Upper lobe of left lung (tissue), 4 donors: ENCODE measurements around the gene OTUD3.

Experiments used
- EP300 ChIP-seq, 4 donors: sonication (generic); formaldehyde crosslinking; IDR thresholded peaks; one replicate each; pipeline ENCODE4 v1.5.1; 2017; ENCODE audit warnings: antibody characterized with exemption in 4 of 4, control low read depth in 2 of 4
- POLR2A ChIP-seq, 4 donors: fragments of 450-650 bp; IDR thresholded peaks; one replicate each; pipeline ENCODE4 v1.5.1; 2016 to 2017; ENCODE audit warnings: antibody characterized with exemption in 4 of 4, mild to moderate bottlenecking in 2 of 4
- POLR2AphosphoS5 ChIP-seq, 2 donors: sonication (generic); formaldehyde crosslinking; IDR thresholded peaks; one replicate each; pipeline ENCODE4 v1.5.1; 2017; ENCODE audit warnings: antibody characterized with exemption in 2 of 2
- TF ChIP-seq, protein P1 (sequence below), 6 experiments: fragments of 450-650 bp in 4 of 6; fragments of 200-600 bp in 2 of 6; sonication (generic) in 2 of 6; IDR thresholded peaks; one replicate each; pipeline ENCODE4 v1.5.1; 2016 to 2019; ENCODE audit warnings: antibody characterized with exemption in 6 of 6

DNA sequence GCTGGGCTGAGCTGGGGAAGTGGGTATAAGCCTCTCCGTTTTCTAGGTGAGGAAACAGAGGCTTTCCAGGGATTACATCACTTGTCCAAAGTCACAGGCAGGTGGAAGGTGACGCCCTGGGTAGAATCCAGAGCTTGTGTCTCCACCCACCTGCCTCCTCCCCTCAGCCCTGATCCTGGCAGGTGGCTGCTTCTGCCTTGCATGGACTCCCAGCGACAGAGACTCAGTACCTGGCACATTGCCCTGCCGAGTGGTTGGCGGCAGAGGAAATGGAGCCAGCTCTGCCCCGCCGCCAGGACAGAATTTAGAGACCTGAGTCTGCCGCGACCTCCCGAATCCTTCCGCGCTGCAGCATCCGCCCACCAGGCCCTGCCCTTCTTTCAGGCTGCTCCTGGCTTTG, 39.1 kb downstream of the OTUD3 start:
- TF ChIP-seq, protein P1, sequence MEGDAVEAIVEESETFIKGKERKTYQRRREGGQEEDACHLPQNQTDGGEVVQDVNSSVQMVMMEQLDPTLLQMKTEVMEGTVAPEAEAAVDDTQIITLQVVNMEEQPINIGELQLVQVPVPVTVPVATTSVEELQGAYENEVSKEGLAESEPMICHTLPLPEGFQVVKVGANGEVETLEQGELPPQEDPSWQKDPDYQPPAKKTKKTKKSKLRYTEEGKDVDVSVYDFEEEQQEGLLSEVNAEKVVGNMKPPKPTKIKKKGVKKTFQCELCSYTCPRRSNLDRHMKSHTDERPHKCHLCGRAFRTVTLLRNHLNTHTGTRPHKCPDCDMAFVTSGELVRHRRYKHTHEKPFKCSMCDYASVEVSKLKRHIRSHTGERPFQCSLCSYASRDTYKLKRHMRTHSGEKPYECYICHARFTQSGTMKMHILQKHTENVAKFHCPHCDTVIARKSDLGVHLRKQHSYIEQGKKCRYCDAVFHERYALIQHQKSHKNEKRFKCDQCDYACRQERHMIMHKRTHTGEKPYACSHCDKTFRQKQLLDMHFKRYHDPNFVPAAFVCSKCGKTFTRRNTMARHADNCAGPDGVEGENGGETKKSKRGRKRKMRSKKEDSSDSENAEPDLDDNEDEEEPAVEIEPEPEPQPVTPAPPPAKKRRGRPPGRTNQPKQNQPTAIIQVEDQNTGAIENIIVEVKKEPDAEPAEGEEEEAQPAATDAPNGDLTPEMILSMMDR (IDR thresholded peaks at IDR 0.05), result no peak
- no peak for TF ChIP-seq POLR2A (IDR thresholded peaks at IDR 0.05)
- TF ChIP-seq POLR2AphosphoS5 (IDR thresholded peaks at IDR 0.05), result no peak
- TF ChIP-seq EP300 (IDR thresholded peaks at IDR 0.05), result no peak
